Smooth muscle cell (in vitro differentiated cells): Measurements from ENCODE around the gene SDF4. TPM values are rescaled to one million over a fixed set of nuclear protein-coding genes. Genes with fewer than 3 reads are reported as not detected.

Experiments
- DNase-seq: peaks from one replicate; lab custom pipeline; 2025; ENCODE audit not compliant: unreplicated experiment; lab: John Stamatoyannopoulos, UW
- H2AFZ ChIP-seq: fragments of 200-600 bp; sonication (generic); 2 replicates; pipeline ENCODE4 v1.6.0; 2016; ENCODE audit warnings: antibody characterized with exemption, low read depth, mild to moderate bottlenecking
- H3F3A ChIP-seq: fragments of 200-600 bp; sonication (generic); 2 replicates; pipeline ENCODE4 v1.6.0; 2017; ENCODE audit warnings: antibody characterized with exemption, low read depth
- H3K27ac ChIP-seq: fragments of 200-600 bp; sonication (generic); 2 replicates; pipeline ENCODE4 v1.5.1; 2016; ENCODE audit warnings: low read depth, mild to moderate bottlenecking
- H3K27me3 ChIP-seq: fragments of 200-600 bp; sonication (generic); 2 replicates; pipeline ENCODE4 v1.6.1; 2016; ENCODE audit warnings: low read depth, mild to moderate bottlenecking
- H3K36me3 ChIP-seq: fragments of 200-600 bp; sonication (generic); 2 replicates; pipeline ENCODE4 v1.5.1; 2016; ENCODE audit warnings: low read depth
- H3K4me1 ChIP-seq: fragments of 200-600 bp; sonication (generic); 2 replicates; pipeline ENCODE4 v1.5.1; 2016; ENCODE audit warnings: low read depth
- H3K4me2 ChIP-seq: fragments of 200-600 bp; sonication (generic); 2 replicates; pipeline ENCODE4 v1.6.0; 2016; ENCODE audit warnings: mild to moderate bottlenecking
- H3K4me3 ChIP-seq: fragments of 200-600 bp; sonication (generic); 2 replicates; pipeline ENCODE4 v1.5.1; 2016; ENCODE audit warnings: mild to moderate bottlenecking
- H3K79me2 ChIP-seq: fragments of 200-600 bp; sonication (generic); 2 replicates; pipeline ENCODE4 v1.6.0; 2016; ENCODE audit warnings: low read depth, mild to moderate bottlenecking
- H3K9ac ChIP-seq: fragments of 200-600 bp; sonication (generic); 2 replicates; pipeline ENCODE4 v1.6.0; 2016; ENCODE audit warnings: low read depth
- H3K9me3 ChIP-seq: fragments of 200-600 bp; sonication (generic); replicated peaks from 2 replicates; pipeline ENCODE4 v1.5.1; 2016; ENCODE audit warnings: low read depth
- H4K20me1 ChIP-seq: fragments of 200-600 bp; sonication (generic); 2 replicates; pipeline ENCODE4 v1.6.0; 2016; ENCODE audit warnings: low read depth
- CTCF ChIP-seq: fragments of 200-600 bp; sonication (generic); IDR thresholded peaks from 2 replicates; pipeline ENCODE4 v1.5.1; 2017; ENCODE audit warnings: borderline replicate concordance, mild to moderate bottlenecking, antibody characterized with exemption; ENCODE audit not compliant: insufficient read depth, poor library complexity, severe bottlenecking
- WGBS: methylation state at CpG from one replicate; pipeline ENCODE4 v1.1.7; 2016; ENCODE audit warnings: low lambda C conversion rate; 5-methylcytosine and 5-hydroxymethylcytosine counted together
- polyA plus RNA-seq: library from polyadenylated mRNA; unstranded; fragments of >200 nt; fragmentation: Nextera tagmentation; extraction: Ambion mirVana; gene quantifications from 2 replicates; pipeline ENCODE4 v1.2.1, GENCODE V29; 2016
- total RNA-seq: library from RNA; depleted of rRNA; stranded (reverse); fragments of >200 nt; gene quantifications from 2 replicates; pipeline ENCODE4 v1.2.3, GENCODE V29; 2014

SDF4 gene
- total and polyA plus RNA-seq, 2 experiments from 2014 or later = 94.9 to 263 TPM

GRCh38 chr1:1171161-1171545 is 60.6 kb downstream of the SDF4 start:
- 92% methylated on average over 9 of the region's 12 CpGs for WGBS
- Histone ChIP-seq H3K4me1 (peaks cover 3% of the 10 kb centered on the region), H3K4me3 (no peak overlapping the region), H3F3A (no peaks in the 10 kb centered on the region), H3K4me2 (no peak overlapping the region), H3K27me3 (no peaks in the 10 kb centered on the region), H3K36me3 (no peaks in the 10 kb centered on the region), H4K20me1 (no peaks in the 10 kb centered on the region), H2AFZ (no peak overlapping the region), H3K9ac (no peak overlapping the region), H3K27ac (no peak overlapping the region), H3K79me2 (no peaks in the 10 kb centered on the region), H3K9me3 (no peaks in the 10 kb centered on the region)
- no peak for DNase-seq
- TF ChIP-seq CTCF = no peak

GRCh38 chr1:1170215-1171091 is 61.3 kb downstream of the SDF4 start:
- H3K79me2 ChIP-seq = no peaks in the 10 kb centered on the region
- no peak overlapping the region for H3K27ac ChIP-seq
- H4K20me1 ChIP-seq = no peaks in the 10 kb centered on the region
- no peaks in the 10 kb centered on the region for H3K9me3 ChIP-seq
- peaks cover 3% of the 10 kb centered on the region for H3K4me1 ChIP-seq
- no peak for DNase-seq
- H3K9ac ChIP-seq = no peak overlapping the region
- TF ChIP-seq CTCF = no peak
- WGBS = 82% methylated on average over 22 of the region's 26 CpGs
- no peak overlapping the region for H3K4me3 ChIP-seq
- no peaks in the 10 kb centered on the region for H3K36me3 ChIP-seq
- H3K27me3 ChIP-seq = no peaks in the 10 kb centered on the region
- H2AFZ ChIP-seq = no peak overlapping the region
- no peak overlapping the region for H3K4me2 ChIP-seq
- H3F3A ChIP-seq = no peaks in the 10 kb centered on the region

- H3K4me1 ChIP-seq = peaks cover 8% of the 10 kb centered on the region
- H3K27me3 ChIP-seq = no peaks in the 10 kb centered on the region
- no peaks in the 10 kb centered on the region for H3K9me3 ChIP-seq
- WGBS = 88% methylated on average over 29 of the region's 32 CpGs
- no peak overlapping the region for H3K4me2 ChIP-seq
- no peak overlapping the region for H2AFZ ChIP-seq
- no peak overlapping the region for H3K4me3 ChIP-seq
- no peaks in the 10 kb centered on the region for H3K36me3 ChIP-seq
- H3K27ac ChIP-seq = no peak overlapping the region
- no peak overlapping the region for H3K9ac ChIP-seq
- DNase-seq = no peak
- no peaks in the 10 kb centered on the region for H3F3A ChIP-seq
- H3K79me2 ChIP-seq = no peaks in the 10 kb centered on the region
- no peak for TF ChIP-seq CTCF
- H4K20me1 ChIP-seq = no peaks in the 10 kb centered on the region
Observed at GRCh38 chr1:1169429-1170214, 62.2 kb downstream of the SDF4 start.
